HG02852 (cell line): Measurements from ENCODE around the gene EIF3J.
"Not testable (repeated sequence)": the region's sequence is repeated elsewhere in the genome, so short reads cannot be mapped to it uniquely, and the experiment has no call there.

Experiments
- ATAC-seq: cut with Tn5 transposase; IDR thresholded peaks from one replicate; pipeline ENCODE4 v1.9.1; 2021; ENCODE audit warnings: mild to moderate bottlenecking, moderate library complexity; ENCODE audit not compliant: unreplicated experiment

Gene EIF3J, protein sequence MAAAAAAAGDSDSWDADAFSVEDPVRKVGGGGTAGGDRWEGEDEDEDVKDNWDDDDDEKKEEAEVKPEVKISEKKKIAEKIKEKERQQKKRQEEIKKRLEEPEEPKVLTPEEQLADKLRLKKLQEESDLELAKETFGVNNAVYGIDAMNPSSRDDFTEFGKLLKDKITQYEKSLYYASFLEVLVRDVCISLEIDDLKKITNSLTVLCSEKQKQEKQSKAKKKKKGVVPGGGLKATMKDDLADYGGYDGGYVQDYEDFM

DNA sequence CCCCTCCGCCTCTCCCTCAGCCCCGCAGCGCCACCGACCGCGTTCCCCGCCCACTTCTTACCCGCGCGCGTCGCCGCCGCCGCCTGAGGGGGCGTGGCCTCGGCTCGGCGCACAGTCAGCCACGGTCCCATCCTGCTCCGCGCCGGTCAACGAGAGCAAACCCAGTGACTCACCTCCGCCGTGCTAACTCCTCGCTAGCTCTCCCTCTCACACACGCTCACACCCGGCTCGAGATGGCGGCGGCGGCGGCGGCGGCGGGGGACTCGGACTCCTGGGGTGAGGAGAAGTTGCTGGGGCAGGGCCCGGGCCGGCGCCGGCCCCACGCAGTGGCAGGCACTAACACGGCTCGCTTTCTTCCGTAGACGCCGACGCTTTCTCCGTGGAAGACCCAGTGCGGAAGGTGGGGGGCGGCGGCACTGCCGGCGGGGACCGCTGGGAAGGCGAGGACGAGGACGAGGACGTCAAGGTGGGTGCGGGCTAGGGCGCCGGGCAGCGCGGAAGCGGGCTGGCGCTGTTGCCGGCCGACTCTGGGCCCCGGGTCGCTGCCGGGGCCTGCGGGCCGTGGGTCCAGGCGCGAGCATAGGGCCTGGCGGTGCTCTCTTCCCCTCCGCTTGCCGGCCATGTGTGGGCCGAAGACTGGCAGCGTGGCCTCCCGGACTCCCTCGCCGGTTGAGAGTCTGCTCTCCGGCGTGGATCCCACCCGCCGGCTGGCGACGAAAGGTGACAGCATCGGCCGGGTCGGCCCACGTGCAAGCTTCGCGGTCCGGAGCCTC is at the start of gene EIF3J:
Gene EIF3J, plus strand, starts transcription at position 186 of the 773 bp plus-strand sequence. Its CDS starts 48 bp downstream, at position 234.
- ATAC-seq, result peak; percentile 82

DNA sequence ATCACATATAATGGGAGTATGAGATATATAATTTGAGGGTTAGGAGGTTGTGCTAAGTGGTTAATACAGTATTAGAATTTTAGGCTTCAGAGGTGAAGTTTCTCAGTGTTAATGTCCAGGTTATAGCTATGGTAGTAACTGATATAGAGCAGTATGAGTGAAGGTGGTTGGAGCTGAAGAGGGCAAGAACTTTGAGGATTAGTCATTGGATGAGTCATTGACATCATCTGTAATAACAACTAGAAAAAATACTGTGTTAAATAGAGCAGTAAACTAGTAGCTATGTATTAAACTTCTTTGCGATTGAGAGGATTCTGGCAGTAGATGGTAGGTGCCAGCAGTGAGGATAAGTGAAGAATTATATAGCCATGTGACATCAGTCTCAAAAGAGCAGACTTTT is 47.5 kb upstream of the EIF3J start:
- no peak for ATAC-seq

DNA sequence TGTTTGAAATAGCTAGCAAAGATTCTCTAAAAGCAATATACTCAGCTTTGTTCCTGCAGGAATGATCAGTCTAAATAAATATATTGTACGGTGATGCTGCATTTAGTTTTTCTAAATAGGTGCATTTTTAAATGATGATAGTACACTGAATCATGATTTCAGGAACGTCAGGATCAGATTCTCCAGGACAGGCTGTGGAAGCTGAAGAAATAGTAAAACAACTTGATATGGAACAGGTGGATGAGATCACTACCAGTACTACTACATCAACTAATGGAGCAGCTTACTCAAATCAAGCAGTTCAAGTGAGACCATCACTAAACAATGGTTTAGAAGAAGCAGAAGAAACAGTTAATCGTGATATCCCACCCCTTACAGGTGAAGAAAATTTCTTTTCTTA is 46.3 kb upstream of the EIF3J start:
- no peak for ATAC-seq

DNA sequence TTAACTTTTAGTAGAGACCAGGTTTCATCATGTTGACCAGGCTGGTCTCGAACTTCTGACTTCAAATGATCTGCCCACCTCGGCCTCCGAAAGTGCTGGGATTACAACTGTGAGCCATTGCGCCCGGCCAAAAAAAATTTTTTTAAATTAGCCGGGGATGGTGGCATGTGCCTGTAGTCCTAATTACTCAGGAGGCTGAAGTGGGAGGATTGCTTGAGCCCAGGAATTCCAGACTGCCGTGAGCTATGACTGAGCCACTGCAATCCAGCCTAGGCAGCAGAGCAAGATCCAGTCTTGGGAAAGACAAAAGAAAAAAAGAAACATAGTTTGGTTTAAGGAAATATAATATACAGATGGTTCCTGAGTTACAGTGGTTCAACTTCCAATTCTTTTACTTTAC is 44.9 kb upstream of the EIF3J start:
- no peak for ATAC-seq

DNA sequence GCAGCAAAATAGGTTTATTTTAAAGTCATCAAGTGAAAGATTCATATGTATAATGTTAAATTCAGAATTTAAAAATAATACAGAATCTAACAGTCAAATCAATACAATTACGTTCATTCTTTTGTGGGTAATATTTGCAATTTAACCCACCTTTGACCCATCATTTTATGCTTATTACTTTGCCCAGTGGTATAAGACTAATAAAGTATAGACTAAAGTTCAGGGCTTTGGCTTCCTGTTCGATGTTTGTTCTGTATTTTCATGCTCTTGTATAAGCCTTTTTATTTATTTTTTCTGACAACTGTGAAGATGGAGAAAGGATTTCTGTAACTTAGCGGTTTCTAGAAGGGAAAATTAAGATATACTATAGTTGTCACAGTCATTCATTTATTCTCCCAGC is 44.3 kb upstream of the EIF3J start:
- no peak for ATAC-seq

DNA sequence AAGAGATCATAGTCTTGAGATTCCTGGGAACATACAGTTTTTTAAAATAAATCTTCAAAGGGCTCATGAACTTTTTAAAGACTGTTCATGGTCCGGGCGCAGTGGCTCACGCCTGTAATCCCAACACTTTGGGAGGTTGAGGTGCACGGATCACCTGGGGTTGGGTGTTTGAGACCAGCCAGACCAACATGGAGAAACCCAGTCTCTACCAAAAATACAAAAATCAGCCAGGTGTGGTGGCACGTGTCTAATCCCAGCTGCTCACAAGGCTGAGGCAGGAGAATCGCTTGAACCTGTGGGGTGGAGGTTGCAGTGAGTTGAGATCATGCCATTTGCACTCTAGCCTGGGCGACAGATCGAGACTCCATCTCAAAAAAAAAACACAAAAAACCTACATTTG is 41.4 kb upstream of the EIF3J start:
- no peak for ATAC-seq

DNA sequence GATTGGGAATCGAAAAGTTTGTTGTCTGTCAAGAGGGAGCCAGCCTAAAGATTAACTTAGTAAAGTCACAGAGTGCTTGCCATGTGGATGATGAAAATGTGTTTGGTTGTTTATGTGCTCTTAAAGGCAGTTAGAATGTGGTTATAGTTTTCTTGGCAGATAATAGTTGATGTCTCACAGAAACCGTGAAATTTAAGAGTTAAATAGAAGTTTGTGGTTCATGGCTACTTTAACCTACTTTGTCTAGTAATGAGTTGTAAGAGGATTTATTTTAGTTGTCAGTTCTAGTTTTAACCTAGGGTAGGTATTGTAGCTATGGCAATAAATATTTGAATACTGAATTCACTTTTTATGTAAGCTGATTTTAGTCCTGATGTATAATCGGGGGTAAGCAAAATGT is 36.4 kb upstream of the EIF3J start:
- ATAC-seq, result no peak

DNA sequence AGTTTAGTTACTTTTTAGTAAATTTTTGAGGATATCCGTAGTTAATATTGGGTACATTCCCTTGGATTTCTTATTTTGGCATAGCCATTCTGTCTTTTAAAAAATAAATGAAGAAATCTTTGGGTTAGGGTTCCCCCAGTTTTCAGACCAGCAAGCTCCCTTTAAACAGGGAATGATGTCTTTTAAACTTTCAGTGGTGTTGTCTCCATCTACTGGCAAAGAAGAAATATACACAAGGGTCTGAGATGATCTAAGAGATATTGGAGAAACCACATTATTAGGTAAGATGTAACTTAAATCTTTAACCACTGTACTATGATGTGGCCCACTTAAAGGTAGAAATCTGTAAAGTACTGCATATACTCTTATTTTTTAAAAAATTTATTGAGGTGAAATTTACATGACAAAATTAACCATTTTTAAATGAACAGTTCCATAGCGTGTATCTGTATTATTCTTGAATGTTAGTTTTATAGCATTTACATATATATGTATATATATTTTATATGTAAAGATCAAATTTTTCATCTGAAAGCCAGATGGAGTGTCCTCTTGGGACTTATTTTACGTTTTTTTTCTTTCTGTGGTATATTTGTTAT is 35.1 kb upstream of the EIF3J start:
- no peak for ATAC-seq

DNA sequence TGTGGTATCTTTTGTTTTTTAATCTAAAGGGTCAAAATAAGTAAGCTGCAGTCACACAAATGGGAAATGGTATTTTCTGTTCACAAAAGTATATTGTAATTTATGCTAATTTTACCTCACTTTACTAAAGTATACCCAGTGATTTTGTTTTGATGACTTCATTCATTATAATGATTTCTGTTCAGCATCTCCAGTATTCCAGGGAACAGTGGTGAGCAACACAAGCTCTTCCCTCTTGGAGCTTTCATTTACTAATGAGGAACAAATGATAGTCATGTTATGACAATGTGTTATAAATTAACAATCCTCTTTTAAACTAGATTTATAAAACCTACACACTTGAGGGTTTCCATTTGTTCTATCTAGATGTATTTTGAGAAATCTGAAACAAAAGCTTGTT is 20.5 kb upstream of the EIF3J start:
- ATAC-seq, result no peak

DNA sequence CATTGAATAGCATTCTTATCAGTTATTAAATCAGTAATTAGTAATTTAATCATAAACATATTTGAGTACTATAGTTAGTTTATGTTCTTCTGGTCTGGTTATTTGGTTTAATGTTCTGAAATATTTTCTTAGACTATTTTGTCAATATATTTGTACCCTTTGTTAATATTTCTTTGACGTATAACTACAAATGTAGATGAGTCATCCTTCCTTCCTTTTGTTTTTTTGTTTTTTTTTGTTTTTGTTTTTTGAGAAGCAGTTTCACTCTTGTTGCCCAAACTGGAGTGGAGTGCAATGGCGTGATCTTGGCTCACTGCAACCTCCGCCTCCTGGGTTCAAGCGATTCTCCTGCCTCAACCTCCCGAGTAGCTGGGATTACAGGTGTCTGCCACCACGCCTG is 17.4 kb upstream of the EIF3J start:
- ATAC-seq, result no peak

DNA sequence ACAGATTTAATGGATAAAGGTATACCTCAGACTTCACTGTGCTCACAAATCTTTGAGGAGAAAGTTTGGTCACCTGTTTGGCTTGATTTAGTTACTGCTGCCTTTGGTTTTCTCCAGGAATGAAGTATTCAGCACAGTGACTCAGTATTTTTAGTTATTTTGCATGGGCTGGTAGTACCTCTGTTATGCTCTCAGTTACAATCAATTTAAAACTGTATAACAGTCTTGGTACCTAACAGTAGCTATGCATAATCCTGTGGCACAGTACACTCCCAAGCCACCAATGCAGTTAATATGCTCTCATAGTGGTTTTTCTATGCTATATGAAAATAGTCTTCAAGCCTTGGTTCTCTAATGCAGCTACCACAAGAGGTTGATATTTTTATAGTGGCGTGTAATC is 11.9 kb upstream of the EIF3J start:
- no peak for ATAC-seq

DNA sequence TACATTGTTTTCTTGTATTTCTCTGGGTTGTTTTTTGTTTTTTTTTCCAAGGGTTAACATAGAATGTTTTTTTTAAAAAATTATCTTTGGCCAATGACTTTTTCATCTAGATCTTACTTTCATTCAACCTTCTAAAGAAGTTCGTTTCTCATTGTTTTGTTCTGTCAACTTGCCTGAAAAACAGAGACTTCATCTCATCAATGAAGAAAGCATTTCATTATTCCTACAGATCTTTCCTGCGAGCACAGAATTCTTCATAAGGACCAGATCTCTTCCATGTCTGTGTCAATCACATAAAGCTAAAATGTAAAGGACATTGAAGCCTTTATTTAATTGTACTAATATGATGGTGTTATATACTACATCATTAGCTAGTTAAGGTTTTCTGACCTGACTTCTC is 9.7 kb upstream of the EIF3J start:
- no peak for ATAC-seq

DNA sequence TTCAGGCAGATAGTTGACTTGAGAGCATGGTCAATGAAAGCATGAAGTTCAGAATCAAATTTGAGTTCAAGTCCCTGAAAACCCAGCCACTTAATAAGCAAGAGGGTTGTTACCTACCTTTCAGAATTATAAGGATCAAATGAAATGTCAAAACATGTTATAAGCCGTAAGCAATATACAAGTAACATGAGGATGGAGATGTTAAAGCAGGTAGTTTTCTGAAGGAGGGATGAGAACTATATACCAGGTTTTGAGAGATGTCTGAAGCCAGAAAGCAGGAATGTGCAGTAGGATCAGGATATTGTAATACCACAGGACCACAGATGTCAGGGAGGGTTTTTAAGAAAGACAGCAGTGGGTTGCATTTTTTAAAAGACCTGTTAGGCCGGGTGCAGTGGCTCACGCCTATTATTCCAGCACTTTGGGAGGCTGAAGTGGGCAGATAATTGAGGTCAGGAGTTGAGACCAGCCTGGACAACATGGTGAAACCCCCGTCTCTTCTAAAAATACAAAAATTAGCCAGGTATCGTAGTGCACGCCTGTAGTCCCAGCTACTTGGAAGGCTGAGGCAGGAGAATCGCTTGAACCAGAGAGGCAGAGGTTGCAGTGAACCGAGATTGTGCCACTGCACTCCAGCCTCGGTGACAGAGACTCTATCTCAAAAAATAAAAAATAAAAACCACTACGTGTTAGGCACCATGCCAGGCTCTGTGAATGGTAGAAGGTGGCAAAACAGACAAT is 6.9 kb upstream of the EIF3J start:
- ATAC-seq, result no peak

DNA sequence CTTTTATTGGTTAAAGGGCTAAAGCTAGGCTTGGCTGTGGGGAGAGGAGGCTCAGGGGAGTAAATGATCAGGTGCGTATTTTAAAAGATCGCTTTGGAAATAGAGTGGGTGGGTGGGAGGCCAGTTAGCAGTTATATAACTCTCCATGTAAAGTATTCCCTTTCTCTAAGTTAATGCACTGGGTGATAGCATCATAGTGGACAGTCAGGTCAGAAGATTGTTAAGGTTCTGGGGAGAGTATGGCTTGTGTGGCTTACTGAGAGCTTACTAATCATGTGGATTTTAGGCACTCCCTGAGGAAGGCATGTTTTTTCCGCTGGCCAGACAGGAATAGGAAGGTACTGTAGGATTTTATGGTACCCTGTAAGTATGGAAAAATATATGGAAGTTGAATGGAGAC is 6.3 kb upstream of the EIF3J start:
- no peak for ATAC-seq

DNA sequence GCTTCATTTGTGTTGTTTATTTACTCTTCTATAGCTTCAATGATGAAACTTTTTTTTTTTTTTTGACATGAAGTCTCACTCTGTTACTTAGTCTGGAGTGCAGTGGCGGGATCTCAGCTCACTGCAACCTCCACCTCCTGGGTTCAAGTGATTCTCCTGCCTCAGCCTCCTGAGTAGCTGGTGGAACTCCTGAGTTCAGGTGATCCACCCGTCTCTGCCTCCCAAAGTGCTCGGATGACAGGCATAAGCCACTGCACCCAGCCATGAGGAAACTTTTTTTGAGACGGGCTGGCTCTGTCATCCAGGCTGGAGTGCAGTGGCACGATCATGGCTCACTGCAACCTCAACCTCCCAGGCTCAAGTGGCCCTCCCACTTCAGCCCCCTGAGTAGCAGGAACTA is 4.7 kb upstream of the EIF3J start:
- not testable (repeated sequence) for ATAC-seq

DNA sequence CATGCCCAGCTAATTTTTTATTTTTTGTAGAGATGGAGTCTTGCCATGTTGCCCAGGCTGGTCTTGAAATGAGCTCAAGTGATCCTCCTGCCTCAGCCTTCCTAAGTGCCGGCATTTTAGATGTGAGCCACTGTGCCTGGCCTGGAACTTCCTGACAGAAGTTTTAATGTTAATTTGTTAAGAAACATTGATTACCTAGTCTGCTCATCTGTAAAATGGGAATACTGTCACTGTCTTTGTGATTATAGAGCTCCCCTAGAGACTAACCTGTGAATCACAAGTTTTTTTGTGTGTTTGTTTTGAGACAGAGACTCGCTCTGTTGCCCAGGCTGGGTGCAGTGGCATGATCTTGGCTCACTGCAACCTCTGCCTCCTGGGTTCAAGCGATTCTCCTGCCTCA is 4.3 kb upstream of the EIF3J start:
- no peak for ATAC-seq

DNA sequence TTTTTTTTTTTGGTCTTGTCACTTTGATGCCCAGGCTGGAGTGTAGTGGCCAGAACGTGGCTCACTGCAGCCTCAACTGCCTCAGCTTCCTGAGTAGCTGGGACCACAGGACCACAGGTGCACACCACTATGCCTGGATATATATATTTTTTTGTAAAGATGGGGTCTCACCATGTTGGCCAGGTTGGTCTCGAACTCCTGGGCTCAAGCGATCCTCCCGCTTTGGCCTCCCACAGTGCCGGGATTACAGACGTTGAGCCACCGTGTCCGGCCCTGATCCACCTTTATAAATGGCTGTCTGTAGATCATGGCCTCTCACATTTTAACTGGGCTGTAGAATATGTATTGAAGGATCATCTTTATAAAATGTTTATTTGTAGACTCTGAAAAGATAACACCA is 1.9 kb upstream of the EIF3J start:
- ATAC-seq, result no peak

DNA sequence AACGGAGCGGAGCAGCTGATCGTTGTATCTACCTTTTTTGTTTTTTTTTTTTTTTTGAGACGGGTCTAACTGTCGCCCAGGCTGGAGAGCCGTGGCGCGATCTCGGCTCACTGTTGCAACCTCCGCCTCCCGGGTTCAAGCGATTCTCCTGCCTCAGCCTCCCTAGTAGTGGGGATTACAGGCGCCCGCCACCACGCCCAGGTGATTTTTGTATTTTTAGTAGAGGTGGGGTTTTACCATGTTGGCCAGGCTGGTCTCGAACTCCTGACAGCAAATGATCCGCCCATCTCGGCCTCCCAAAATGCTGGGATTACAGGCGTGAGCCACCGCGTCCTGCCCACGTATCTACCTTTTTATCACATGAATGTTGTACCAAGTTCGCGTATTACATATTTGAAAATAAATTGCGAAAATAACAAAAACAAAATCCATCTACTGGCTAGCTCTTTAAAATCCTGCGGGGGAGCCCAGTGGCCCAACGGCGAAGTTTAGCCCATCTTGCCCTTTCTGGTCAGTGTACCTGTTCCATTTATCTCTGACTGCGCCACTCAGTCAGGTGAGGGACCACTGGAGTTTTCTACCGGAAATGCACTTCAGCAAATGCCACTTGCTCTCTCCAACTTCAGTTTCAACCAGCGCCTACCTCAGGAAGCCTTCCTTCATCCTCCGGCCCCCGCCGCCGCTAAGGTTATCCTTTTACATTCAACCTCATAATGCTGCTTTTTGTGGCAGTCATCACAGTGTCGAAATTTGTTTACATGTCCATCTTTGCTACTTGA is 1.2 kb upstream of the EIF3J start:
- peak; percentile 1 for ATAC-seq

DNA sequence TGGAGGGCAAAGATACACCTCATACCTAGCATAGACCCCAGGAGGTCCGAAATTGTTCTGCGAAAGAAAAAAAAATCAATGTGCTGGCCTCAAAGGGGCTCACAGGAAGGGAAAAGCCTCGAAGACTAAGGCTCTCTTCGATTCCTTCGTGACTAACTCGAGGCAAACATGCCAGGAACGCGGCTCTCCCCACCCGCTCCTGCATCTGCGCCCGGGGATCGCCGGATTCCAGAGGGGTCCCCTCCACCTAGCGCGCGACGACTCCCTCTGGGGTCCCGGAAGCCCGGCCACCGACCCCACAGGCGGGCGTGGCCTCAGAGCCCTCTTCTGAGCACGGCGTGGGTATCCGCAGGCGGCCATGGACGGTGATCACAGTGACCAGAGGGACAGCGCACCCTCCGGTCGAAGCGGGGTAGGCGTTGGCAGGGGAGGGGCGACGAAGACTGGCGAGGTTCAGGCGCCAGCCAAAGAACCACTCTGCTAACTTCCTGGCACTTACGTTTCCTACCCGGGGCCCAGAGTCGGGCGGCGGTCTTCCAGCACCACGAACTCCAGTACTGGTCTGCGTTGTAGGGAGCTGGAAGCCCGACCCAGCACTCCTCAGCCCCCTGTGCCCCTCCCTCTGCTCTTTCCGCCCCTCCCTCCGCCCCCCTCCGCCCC is 515 bp upstream of the EIF3J start:
- peak; percentile 47 for ATAC-seq

DNA sequence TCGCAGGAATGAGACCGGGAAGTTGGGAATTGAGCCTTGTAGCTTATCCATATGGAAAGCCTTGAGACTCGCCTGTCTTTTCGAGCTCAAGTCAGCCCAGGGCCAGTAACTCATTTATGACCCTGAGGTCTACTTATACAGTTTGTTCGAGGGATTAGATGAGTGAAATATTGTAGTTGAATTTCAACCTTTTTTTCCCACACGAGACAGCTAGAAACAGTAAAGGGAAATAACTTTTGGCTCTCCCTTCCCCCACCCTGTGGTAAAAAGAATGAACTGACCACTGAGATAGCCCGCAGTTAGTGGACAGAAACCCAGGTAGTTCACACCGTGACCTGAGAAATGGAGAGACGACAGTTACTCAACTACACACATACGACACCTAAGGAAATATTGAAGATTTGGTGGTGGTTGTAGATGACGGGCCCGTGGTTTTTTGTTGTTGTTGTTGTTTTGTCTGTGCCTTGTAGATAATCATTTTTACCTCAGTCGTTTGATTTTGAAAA is 841 bp downstream of the EIF3J start:
- ATAC-seq, result no peak
